Testis (tissue), 3 donors: ENCODE data around the gene FRS2. TPM values are rescaled to one million over a fixed set of nuclear protein-coding genes. Genes with fewer than 3 reads are reported as not detected.
A peak's percentile ranks its signal among the peaks of the same experiment; 100 is the strongest.

ENCODE experiments used
- DNase-seq: peaks from one replicate; pipeline ENCODE4 v3.0.0-alpha.2; 2019
- H3K27ac ChIP-seq, 2 donors: fragments of 200-600 bp; sonication (generic); one replicate each; pipeline ENCODE4 v1.5.1; 2019
- H3K27me3 ChIP-seq: fragments of 200-600 bp; sonication (generic); one replicate; pipeline ENCODE4 v1.5.1; 2019
- H3K36me3 ChIP-seq: fragments of 200-600 bp; sonication (generic); one replicate; pipeline ENCODE4 v1.5.1; 2017; ENCODE audit warnings: low read depth; ENCODE audit errors: missing control alignments
- H3K4me1 ChIP-seq: fragments of 200-600 bp; sonication (generic); one replicate; pipeline ENCODE4 v1.5.1; 2019
- H3K4me3 ChIP-seq, 2 donors: fragments of 200-600 bp; sonication (generic); one replicate each; pipeline ENCODE4 v1.5.1; 2017 to 2019
- H3K9me3 ChIP-seq: fragments of 200-600 bp; sonication (generic); one replicate; pipeline ENCODE4 v1.5.1; 2017
- POLR2A ChIP-seq: fragments of 450-650 bp; IDR thresholded peaks from one replicate; pipeline ENCODE4 v1.6.1; 2017; ENCODE audit warnings: antibody characterized with exemption, mild to moderate bottlenecking, moderate library complexity
- WGBS, 2 donors: methylation state at CpG; one replicate each; pipeline ENCODE4 v1.1.5; 2018; 5-methylcytosine and 5-hydroxymethylcytosine counted together
- intact Hi-C: fragments of 100-400 bp; cut with DNase I; formaldehyde crosslinking; loops from one replicate; pipeline ENCODE4 v1.15.1; 2023; ENCODE audit warnings: low total_unique reads
- polyA plus RNA-seq: library from polyadenylated mRNA; stranded (reverse); fragments of 350-450 nt; fragmentation: Illumina TruSeq; extraction: RNeasy Lipid Tissue Mini Kit (QIAGEN cat#74804); gene quantifications from one replicate; pipeline ENCODE4 v1.2.3, GENCODE V29; 2014; ENCODE audit warnings: low read depth, low replicate concordance; ENCODE audit not compliant: insufficient read depth
- total RNA-seq, 2 donors: library from RNA; depleted of rRNA; stranded (reverse); fragments of >200 nt; gene quantifications; one replicate each; pipeline ENCODE4 v1.2.3, GENCODE V29; 2016
- TF ChIP-seq, protein P1 (sequence below), 3 experiments: fragments of 450-650 bp in 2 of 3; fragments of 200-600 bp in 1 of 3; sonication (generic) in 1 of 3; IDR thresholded peaks; one replicate each; pipeline ENCODE4 v1.5.1; 2016 to 2019; ENCODE audit warnings: antibody characterized with exemption in 3 of 3, mild to moderate bottlenecking in 2 of 3, moderate library complexity in 1 of 3

FRS2 gene
- total and polyA plus RNA-seq, 3 donors from 2014 or later = 21.6 to 47.8 (median 38.3) TPM

DNA sequence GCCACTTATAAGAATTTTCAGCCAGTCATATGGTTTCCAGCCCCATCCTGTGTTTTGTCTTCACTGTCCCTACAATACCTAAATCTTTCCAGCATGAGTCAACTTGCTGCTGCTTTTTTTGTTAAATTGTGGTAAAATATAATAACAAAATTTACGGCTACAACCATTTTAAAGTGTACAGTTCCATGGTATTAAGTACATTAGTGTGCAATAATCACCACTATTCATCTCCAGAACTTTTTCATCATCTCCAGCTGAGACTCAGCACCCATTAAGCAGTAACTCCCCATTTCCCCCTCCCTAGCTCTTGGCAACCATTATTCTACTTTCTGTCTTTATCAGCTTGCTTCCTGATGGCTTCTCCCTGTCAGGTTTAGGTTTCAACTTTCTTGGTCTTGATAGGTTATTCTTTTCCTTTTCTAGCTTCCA, 39.1 kb downstream of the FRS2 start:
- Histone ChIP-seq H3K27ac (no peak overlapping the region), H3K36me3 (no peaks in the 10 kb centered on the region), H3K4me3 (no peak overlapping the region), H3K4me1 (peaks cover 53% of the 10 kb centered on the region), H3K9me3 (no peaks in the 10 kb centered on the region), H3K27me3 (no peaks in the 10 kb centered on the region)
- TF ChIP-seq, protein P1, sequence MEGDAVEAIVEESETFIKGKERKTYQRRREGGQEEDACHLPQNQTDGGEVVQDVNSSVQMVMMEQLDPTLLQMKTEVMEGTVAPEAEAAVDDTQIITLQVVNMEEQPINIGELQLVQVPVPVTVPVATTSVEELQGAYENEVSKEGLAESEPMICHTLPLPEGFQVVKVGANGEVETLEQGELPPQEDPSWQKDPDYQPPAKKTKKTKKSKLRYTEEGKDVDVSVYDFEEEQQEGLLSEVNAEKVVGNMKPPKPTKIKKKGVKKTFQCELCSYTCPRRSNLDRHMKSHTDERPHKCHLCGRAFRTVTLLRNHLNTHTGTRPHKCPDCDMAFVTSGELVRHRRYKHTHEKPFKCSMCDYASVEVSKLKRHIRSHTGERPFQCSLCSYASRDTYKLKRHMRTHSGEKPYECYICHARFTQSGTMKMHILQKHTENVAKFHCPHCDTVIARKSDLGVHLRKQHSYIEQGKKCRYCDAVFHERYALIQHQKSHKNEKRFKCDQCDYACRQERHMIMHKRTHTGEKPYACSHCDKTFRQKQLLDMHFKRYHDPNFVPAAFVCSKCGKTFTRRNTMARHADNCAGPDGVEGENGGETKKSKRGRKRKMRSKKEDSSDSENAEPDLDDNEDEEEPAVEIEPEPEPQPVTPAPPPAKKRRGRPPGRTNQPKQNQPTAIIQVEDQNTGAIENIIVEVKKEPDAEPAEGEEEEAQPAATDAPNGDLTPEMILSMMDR (IDR thresholded peaks at IDR 0.05) = no peak
- TF ChIP-seq POLR2A = no peak
- no peak for DNase-seq
- 91 to 97% methylated on average over 1 of the region's 1 CpG for WGBS, 2 donors
- intact Hi-C loops = no loop called here

GRCh38 chr12:69509904-69510827, 40.0 kb downstream of the FRS2 start:
- TF ChIP-seq, protein P1 (IDR thresholded peaks at IDR 0.05) = no peak
- TF ChIP-seq POLR2A = no peak
- Histone ChIP-seq H3K27ac (no peak overlapping the region), H3K4me1 (peaks cover 54% of the 10 kb centered on the region), H3K36me3 (no peaks in the 10 kb centered on the region), H3K27me3 (no peaks in the 10 kb centered on the region), H3K9me3 (no peaks in the 10 kb centered on the region), H3K4me3 (no peak overlapping the region)
- peak; percentile 69 for DNase-seq
- WGBS, 2 donors = 42 to 58% methylated on average over 5 of the region's 5 CpGs
- intact Hi-C loops = no loop called here

- intact Hi-C loops = no loop called here
- no peak overlapping the region for H3K27ac ChIP-seq
- TF ChIP-seq POLR2A = no peak
- TF ChIP-seq, protein P1 (IDR thresholded peaks at IDR 0.05) = no peak
Measured at GRCh38 chr12:69511016-69511415, 40.8 kb downstream of the FRS2 start.

GRCh38 chr12:69511469-69512267, 41.5 kb downstream of the FRS2 start:
- Histone ChIP-seq H3K9me3 (no peaks in the 10 kb centered on the region), H3K27ac (no peak overlapping the region), H3K36me3 (no peaks in the 10 kb centered on the region), H3K27me3 (no peaks in the 10 kb centered on the region), H3K4me3 (no peak overlapping the region), H3K4me1 (peaks cover 48% of the 10 kb centered on the region)
- 73 to 78% methylated on average over 6 of the region's 6 CpGs for WGBS, 2 donors
- DNase-seq = no peak
- TF ChIP-seq, protein P1 (IDR thresholded peaks at IDR 0.05) = no peak
- TF ChIP-seq POLR2A = no peak
- intact Hi-C loops = no loop called here

More at GRCh38 chr12:69511016-69511415, 40.8 kb downstream of the FRS2 start:
- DNase-seq = no peak
- WGBS, 2 donors = 43 to 66% methylated on average over 1 of the region's 1 CpG
- Histone ChIP-seq H3K4me1 (peaks cover 53% of the 10 kb centered on the region), H3K36me3 (no peaks in the 10 kb centered on the region), H3K4me3 (no peak overlapping the region), H3K27me3 (no peaks in the 10 kb centered on the region), H3K9me3 (no peaks in the 10 kb centered on the region)
